Germinal center (tissue), 1 donor: ENCODE data around the gene DSG2.

ENCODE experiments used
- DNase-seq: peaks from one replicate; pipeline ENCODE4 v3.0.0; 2012; ENCODE audit warnings: mixed read lengths, low spot score

The DSG2 gene

GRCh38 chr18:31590570-31590969 lies 92.6 kb downstream of the DSG2 start:
- DNase-seq, result no peak

GRCh38 chr18:31591113-31591512 lies 93.1 kb downstream of the DSG2 start:
- no peak for DNase-seq

- no peak for DNase-seq
Measured at GRCh38 chr18:31591628-31592027, 93.7 kb downstream of the DSG2 start, which contains the start of gene TTR. Gene TTR, plus strand, starts transcription at chr18:31591877. Its CDS starts 26 bp downstream, at chr18:31591903.

DNA sequence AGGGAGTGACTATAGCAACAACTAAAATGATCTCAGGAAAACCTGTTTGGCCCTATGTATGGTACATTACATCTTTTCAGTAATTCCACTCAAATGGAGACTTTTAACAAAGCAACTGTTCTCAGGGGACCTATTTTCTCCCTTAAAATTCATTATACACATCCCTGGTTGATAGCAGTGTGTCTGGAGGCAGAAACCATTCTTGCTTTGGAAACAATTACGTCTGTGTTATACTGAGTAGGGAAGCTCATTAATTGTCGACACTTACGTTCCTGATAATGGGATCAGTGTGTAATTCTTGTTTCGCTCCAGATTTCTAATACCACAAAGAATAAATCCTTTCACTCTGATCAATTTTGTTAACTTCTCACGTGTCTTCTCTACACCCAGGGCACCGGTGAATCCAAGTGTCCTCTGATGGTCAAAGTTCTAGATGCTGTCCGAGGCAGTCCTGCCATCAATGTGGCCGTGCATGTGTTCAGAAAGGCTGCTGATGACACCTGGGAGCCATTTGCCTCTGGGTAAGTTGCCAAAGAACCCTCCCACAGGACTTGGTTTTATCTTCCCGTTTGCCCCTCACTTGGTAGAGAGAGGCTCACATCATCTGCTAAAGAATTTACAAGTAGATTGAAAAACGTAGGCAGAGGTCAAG lies 94.7 kb downstream of the DSG2 start:
- DNase-seq, result no peak

GRCh38 chr18:31595121-31595771 lies 97.3 kb downstream of the DSG2 start:
- DNase-seq, result no peak

- DNase-seq, result no peak
Measured at GRCh38 chr18:31596081-31596872, 98.3 kb downstream of the DSG2 start.

DNA sequence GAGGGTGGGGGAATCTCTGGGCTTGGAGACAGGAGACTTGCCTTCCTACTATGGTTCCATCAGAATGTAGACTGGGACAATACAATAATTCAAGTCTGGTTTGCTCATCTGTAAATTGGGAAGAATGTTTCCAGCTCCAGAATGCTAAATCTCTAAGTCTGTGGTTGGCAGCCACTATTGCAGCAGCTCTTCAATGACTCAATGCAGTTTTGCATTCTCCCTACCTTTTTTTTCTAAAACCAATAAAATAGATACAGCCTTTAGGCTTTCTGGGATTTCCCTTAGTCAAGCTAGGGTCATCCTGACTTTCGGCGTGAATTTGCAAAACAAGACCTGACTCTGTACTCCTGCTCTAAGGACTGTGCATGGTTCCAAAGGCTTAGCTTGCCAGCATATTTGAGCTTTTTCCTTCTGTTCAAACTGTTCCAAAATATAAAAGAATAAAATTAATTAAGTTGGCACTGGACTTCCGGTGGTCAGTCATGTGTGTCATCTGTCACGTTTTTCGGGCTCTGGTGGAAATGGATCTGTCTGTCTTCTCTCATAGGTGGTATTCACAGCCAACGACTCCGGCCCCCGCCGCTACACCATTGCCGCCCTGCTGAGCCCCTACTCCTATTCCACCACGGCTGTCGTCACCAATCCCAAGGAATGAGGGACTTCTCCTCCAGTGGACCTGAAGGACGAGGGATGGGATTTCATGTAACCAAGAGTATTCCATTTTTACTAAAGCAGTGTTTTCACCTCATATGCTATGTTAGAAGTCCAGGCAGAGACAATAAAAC lies 100.2 kb downstream of the DSG2 start:
- DNase-seq, result no peak
